OCI-LY1 (cell line): Measurements from ENCODE around the gene FLG2.
"Not testable (repeated sequence)": the region's sequence is repeated elsewhere in the genome, so short reads cannot be mapped to it uniquely, and the experiment has no call there.

Source experiments
- H2AFZ ChIP-seq: fragments of 200-600 bp; sonication (generic), shearing (Covaris generic); 2 replicates; pipeline ENCODE4 v1.6.0; 2014; ENCODE audit warnings: antibody characterized with exemption, mild to moderate bottlenecking, low read length
- H3F3A ChIP-seq: fragments of 200-600 bp; sonication (generic), shearing (Covaris generic); 2 replicates; pipeline ENCODE4 v1.6.0; 2014; ENCODE audit warnings: mild to moderate bottlenecking, antibody characterized with exemption, low read length, moderate library complexity; ENCODE audit not compliant: insufficient read depth
- H3K27ac ChIP-seq: fragments of 200-600 bp; sonication (generic); 2 replicates; pipeline ENCODE4 v1.5.1; 2014; ENCODE audit warnings: low read length, mixed run types, mild to moderate bottlenecking, low read depth; ENCODE audit not compliant: poor library complexity, severe bottlenecking
- H3K27me3 ChIP-seq: fragments of 200-600 bp; sonication (generic); 2 replicates; pipeline ENCODE4 v1.6.0; 2014; ENCODE audit warnings: antibody characterized with exemption, mild to moderate bottlenecking, low read length, moderate library complexity; ENCODE audit not compliant: insufficient read depth
- H3K36me3 ChIP-seq: fragments of 200-600 bp; sonication (generic); 2 replicates; pipeline ENCODE4 v1.6.1; 2014; ENCODE audit warnings: mild to moderate bottlenecking, antibody characterized with exemption, low read length, moderate library complexity, mixed read lengths; ENCODE audit not compliant: insufficient read depth
- H3K4me1 ChIP-seq: fragments of 200-600 bp; sonication (generic); 2 replicates; pipeline ENCODE4 v1.5.1; 2014; ENCODE audit warnings: mild to moderate bottlenecking, low read length, moderate library complexity; ENCODE audit not compliant: insufficient read depth, severe bottlenecking
- H3K4me2 ChIP-seq: fragments of 200-600 bp; sonication (generic), shearing (Covaris generic); 2 replicates; pipeline ENCODE4 v1.6.1; 2014; ENCODE audit warnings: low read length
- H3K4me3 ChIP-seq: fragments of 200-600 bp; sonication (generic); 2 replicates; pipeline ENCODE4 v1.5.1; 2014; ENCODE audit warnings: low read length, low read depth, mild to moderate bottlenecking, mixed read lengths; ENCODE audit not compliant: poor library complexity, severe bottlenecking
- H3K79me2 ChIP-seq: fragments of 200-600 bp; shearing (Covaris generic); 2 replicates; pipeline ENCODE4 v1.6.1; 2016; ENCODE audit warnings: mixed run types, low read length, mixed read lengths; ENCODE audit not compliant: insufficient read depth
- H3K9ac ChIP-seq: fragments of 200-600 bp; sonication (generic), shearing (Covaris generic); 2 replicates; pipeline ENCODE4 v1.6.1; 2014; ENCODE audit warnings: mild to moderate bottlenecking, low read length, mixed read lengths
- H3K9me2 ChIP-seq: fragments of 200-600 bp; sonication (generic), shearing (Covaris generic); 2 replicates; pipeline ENCODE4 v1.6.1; 2014; ENCODE audit warnings: low read depth, mild to moderate bottlenecking, low read length, mixed read lengths
- H3K9me3 ChIP-seq: fragments of 200-600 bp; shearing (Covaris generic); 2 replicates; pipeline ENCODE4 v1.6.1; 2014; ENCODE audit warnings: low read length, mixed read lengths
- H4K20me1 ChIP-seq: fragments of 200-600 bp; sonication (generic), shearing (Covaris generic); 2 replicates; pipeline ENCODE4 v1.6.0; 2016; ENCODE audit warnings: mild to moderate bottlenecking, low read length; ENCODE audit not compliant: insufficient read depth

Gene FLG2

GRCh38 chr1:152304773-152305172 lies 55.0 kb downstream of the FLG2 start:
- H3K79me2 ChIP-seq, H2AFZ ChIP-seq, H3K27me3 ChIP-seq, H3K36me3 ChIP-seq, H3K4me2 ChIP-seq, H3F3A ChIP-seq, H3K4me1 ChIP-seq, H3K9me2 ChIP-seq, H3K27ac ChIP-seq, H4K20me1 ChIP-seq, H3K4me3 ChIP-seq, H3K9me3 ChIP-seq, H3K9ac ChIP-seq: not testable (repeated sequence)

GRCh38 chr1:152303139-152303872 lies 56.5 kb downstream of the FLG2 start:
- not testable (repeated sequence) for H3K27ac ChIP-seq, H4K20me1 ChIP-seq, H3K9me3 ChIP-seq, H3K79me2 ChIP-seq, H3K9me2 ChIP-seq, H3K4me1 ChIP-seq, H3K4me2 ChIP-seq, H3K4me3 ChIP-seq, H2AFZ ChIP-seq, H3F3A ChIP-seq, H3K27me3 ChIP-seq, H3K9ac ChIP-seq, H3K36me3 ChIP-seq
